ENCODE data around the gene CA10. TPM values are rescaled to one million over a fixed set of nuclear protein-coding genes. Genes with fewer than 3 reads are reported as not detected.

CA10 gene
- total RNA-seq, 1 experiment from 2014 or later, result 0.46 TPM

DNA sequence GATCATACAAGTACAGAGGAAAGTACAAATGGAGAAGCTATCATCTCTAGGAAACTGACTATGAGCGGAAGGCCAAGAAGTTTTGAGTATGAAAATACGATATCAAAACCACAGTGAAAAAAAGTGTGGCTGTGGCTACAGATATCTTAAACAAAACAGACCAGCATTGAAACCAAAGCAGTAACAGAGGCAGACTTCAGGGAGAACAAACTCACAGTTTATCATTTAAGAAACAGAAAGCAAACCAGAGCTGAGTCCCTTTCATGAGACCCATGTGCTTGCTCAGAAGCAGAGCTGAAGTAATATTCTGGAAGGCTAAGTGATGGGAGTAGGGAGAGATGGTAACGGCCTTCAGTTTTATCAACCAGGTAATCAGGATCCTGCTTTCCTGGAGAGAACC, 317.8 kb downstream of the CA10 start:
- H3K4me2 ChIP-seq (ENCODE audit: insufficient read depth, insufficient read length, low read length), result no peak overlapping the region
- no peak overlapping the region for H2AFZ ChIP-seq (ENCODE audit: low read length)
- Mint-ChIP-seq H3K9me3 (no peaks in the 10 kb centered on the region), H3K27me3 (ENCODE audit: low read depth) (no peaks in the 10 kb centered on the region), H3K4me1 (no peaks in the 10 kb centered on the region), H3K36me3 (ENCODE audit: insufficient read depth in 1 of 3, low read depth in 3 of 3) (no peaks in the 10 kb centered on the region), H3K27ac (no peak overlapping the region), H3K4me3 (no peak overlapping the region)
- H3K79me1 ChIP-seq (ENCODE audit: insufficient read depth, low read depth, low read length, poor library complexity, severe bottlenecking), result no peaks in the 10 kb centered on the region
- no peaks in the 10 kb centered on the region for H3K9me3 ChIP-seq (ENCODE audit: control insufficient read depth, low read depth, low read length)
- H3K9ac ChIP-seq (ENCODE audit: extremely low read depth, insufficient read length, low read length), result no peak overlapping the region
- no peak overlapping the region for H2BK5ac ChIP-seq (ENCODE audit: insufficient read length, low read length)
- no peak overlapping the region for H3K4ac ChIP-seq (ENCODE audit: low read depth, low read length)
- TF ChIP-seq, protein P1, sequence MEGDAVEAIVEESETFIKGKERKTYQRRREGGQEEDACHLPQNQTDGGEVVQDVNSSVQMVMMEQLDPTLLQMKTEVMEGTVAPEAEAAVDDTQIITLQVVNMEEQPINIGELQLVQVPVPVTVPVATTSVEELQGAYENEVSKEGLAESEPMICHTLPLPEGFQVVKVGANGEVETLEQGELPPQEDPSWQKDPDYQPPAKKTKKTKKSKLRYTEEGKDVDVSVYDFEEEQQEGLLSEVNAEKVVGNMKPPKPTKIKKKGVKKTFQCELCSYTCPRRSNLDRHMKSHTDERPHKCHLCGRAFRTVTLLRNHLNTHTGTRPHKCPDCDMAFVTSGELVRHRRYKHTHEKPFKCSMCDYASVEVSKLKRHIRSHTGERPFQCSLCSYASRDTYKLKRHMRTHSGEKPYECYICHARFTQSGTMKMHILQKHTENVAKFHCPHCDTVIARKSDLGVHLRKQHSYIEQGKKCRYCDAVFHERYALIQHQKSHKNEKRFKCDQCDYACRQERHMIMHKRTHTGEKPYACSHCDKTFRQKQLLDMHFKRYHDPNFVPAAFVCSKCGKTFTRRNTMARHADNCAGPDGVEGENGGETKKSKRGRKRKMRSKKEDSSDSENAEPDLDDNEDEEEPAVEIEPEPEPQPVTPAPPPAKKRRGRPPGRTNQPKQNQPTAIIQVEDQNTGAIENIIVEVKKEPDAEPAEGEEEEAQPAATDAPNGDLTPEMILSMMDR (conservative IDR thresholded peaks at IDR 0.05), result no peak
- H3K4me1 ChIP-seq (ENCODE audit: insufficient read depth, low read length), result no peaks in the 10 kb centered on the region
- H4K8ac ChIP-seq (replicated peaks; ENCODE audit: insufficient read length, low read depth, low read length), result no peak overlapping the region
- H3K27ac ChIP-seq (ENCODE audit: insufficient read length, low read depth, low read length), result no peak overlapping the region
- H4K5ac ChIP-seq (ENCODE audit: insufficient read length, low read depth, low read length), result no peak overlapping the region
- H3K23ac ChIP-seq (ENCODE audit: insufficient read length, low read depth, low read length), result no peak overlapping the region
- no peaks in the 10 kb centered on the region for H4K20me1 ChIP-seq (ENCODE audit: control insufficient read depth, insufficient read depth, insufficient read length)
- H2BK120ac ChIP-seq (ENCODE audit: low read depth, low read length, poor library complexity, severe bottlenecking), result no peak overlapping the region
- H3K56ac ChIP-seq (ENCODE audit: insufficient read length, low read depth, low read length), result no peak overlapping the region
- H3T11ph ChIP-seq (ENCODE audit: low read length), result no peak overlapping the region
- no peak overlapping the region for H3K14ac ChIP-seq (ENCODE audit: insufficient read depth, low read length)
- H2BK15ac ChIP-seq (ENCODE audit: low read depth, low read length), result no peak overlapping the region
- no peak overlapping the region for H3K18ac ChIP-seq (ENCODE audit: insufficient read length, low read depth, low read length)
- no peaks in the 10 kb centered on the region for H3K23me2 ChIP-seq (ENCODE audit: insufficient read length, low read depth, low read length, poor library complexity, severe bottlenecking)
- H3K27me3 ChIP-seq (ENCODE audit: insufficient read depth, low read length), result no peaks in the 10 kb centered on the region
- no peak overlapping the region for H2BK20ac ChIP-seq (ENCODE audit: low read depth, low read length, poor library complexity, severe bottlenecking)
- H2AK5ac ChIP-seq (ENCODE audit: insufficient read length, low read length), result no peak overlapping the region
- no peak overlapping the region for H2BK12ac ChIP-seq (ENCODE audit: insufficient read length, low read depth, low read length)
- WGBS (ENCODE audit: extremely low coverage, insufficient read length, low lambda C conversion rate), result no CpG with 5 or more reads among the region's 3 CpGs
- no peak for DNase-seq
- H3K79me2 ChIP-seq (ENCODE audit: insufficient read depth, low read length), result no peaks in the 10 kb centered on the region
- H4K91ac ChIP-seq (ENCODE audit: insufficient read length, low read depth, low read length), result no peak overlapping the region

Measured in H9 (cell line).